ENCODE data around the gene CPSF4.

Gene CPSF4

DNA sequence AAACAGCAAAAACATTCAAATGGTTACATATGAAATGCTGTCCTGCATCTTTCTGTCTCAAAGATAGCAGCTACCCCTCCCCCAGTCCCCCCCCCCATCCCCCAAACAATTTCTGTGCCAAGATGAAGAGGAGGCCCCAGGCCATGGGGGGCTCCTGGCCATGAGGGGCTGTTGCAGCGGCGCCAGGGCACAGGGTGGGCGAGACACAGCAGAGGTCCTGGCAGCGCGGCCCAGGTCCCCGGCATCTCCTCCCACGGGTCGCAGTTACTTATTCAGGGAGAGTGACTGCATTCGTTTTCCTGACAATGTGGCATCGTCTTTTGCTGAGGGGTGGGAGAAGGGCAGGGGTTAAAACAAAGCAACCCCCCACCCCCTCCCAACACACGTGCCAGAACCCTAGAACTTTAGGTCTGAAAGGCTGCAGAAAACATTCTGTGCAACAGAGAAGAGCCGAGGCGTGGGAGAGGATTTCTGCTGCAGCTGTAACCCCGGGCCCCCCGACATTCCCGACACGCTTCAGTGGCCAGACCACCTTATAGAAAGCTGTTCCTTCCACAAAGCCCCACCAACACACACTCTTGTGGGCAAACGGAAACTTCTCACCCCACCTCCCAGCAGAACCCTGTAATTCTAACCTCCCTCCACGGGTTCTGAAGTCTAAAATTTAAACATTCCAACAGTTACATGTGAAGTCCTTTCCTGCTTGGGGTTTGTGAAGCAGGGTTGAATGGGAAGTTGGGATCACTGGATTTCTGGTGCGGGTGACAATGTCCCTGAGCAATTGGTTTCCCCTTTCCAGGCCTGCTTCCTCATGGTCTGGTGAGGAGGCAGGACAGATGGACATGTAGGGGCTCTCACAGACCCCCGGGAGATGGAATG, 42.1 kb upstream of the CPSF4 start:
- Histone ChIP-seq H3K36me3 (ENCODE audit: control insufficient read depth in 1 of 2, insufficient read depth in 2 of 2, low read length in 2 of 2) (peaks cover 52 to 80% of the 10 kb centered on the region in 2 donors), H3K4me3 (ENCODE audit: low read depth in 1 of 2, low read length in 2 of 2) (no peak overlapping the region), H3K27ac (ENCODE audit: low read depth, low read length) (no peak overlapping the region), H3K27me3 (ENCODE audit: control insufficient read depth in 1 of 2, insufficient read depth in 2 of 2, low read length in 2 of 2) (no peaks in the 10 kb centered on the region), H3K9me3 (ENCODE audit: control insufficient read depth in 1 of 2, low read length in 2 of 2) (no peaks in the 10 kb centered on the region), H3K9ac (ENCODE audit: low read depth in 1 of 2, low read length in 2 of 2) (no peak overlapping the region), H3K4me1 (ENCODE audit: control insufficient read depth in 1 of 2, insufficient read depth in 2 of 2, low read length in 2 of 2) (peaks cover 15 to 18% of the 10 kb centered on the region in 2 donors)

DNA sequence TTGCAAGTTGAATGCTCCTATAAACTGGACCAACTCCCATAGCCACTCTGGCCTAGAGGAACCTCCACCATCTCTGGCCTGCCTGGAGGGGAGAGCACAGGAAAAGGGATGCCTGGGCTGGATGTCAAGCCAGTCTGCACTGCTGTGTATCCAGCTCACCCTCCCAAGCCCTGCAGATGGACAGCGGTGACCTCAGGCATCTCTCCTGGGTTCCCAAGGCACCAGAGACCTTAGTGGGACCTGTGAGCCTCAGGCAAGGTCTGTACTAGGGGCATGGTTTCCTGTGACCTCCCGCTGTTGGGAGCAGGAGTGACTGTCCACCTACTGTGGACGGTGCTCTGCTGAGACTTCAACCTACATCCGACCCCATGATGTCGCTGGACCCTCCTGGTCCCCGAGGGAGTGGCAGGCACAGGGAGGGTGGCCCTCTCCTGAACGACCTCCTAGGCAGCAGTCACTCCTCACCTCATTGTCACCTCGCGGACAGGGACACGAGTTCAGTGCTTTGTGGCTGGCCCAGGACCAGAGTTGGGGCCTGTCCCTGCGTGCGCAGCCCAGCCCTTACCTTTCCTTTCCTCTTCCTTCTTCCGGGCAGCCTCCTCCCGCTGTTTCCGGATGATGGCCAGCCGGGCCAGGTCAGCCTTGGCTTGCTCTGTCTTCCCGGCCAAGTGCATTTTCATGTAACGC, 41.3 kb upstream of the CPSF4 start:
- Histone ChIP-seq H3K27me3 (ENCODE audit: control insufficient read depth in 1 of 2, insufficient read depth in 2 of 2, low read length in 2 of 2) (no peaks in the 10 kb centered on the region), H3K9ac (ENCODE audit: low read depth in 1 of 2, low read length in 2 of 2) (no peak overlapping the region), H3K4me1 (ENCODE audit: control insufficient read depth in 1 of 2, insufficient read depth in 2 of 2, low read length in 2 of 2) (peaks cover 8 to 11% of the 10 kb centered on the region in 2 donors), H3K36me3 (ENCODE audit: control insufficient read depth in 1 of 2, insufficient read depth in 2 of 2, low read length in 2 of 2) (peaks cover 52 to 83% of the 10 kb centered on the region in 2 donors), H3K27ac (ENCODE audit: low read depth, low read length) (no peak overlapping the region), H3K9me3 (ENCODE audit: control insufficient read depth in 1 of 2, low read length in 2 of 2) (no peaks in the 10 kb centered on the region), H3K4me3 (ENCODE audit: low read depth in 1 of 2, low read length in 2 of 2) (no peak overlapping the region)

DNA sequence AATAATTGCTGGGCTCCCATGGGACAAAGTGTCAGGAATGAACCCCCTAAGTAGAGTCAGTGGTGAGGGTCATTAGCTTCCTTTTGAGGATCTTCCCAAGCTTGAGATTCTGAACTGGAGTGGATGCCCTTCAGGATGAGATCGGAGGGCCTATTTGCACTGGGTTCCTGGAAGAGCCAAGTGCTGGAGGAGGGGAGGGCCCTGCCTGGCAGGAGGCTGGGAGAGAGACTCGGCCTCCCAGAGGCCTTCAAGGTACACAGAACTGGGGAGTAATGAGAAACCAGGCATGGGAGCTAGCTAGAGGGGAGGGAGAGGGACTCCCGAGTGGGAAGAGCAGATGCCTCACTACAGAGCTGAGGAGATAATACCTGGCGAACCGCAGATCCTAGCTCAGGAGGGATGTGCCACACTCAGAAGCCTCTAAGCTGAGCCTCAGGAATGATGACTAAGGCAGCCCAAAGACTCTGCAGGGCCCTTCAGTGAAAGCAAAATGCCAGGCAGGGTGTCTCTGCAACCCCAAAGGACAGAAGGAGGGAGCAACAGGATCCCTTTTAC, 39.8 kb upstream of the CPSF4 start:
- Histone ChIP-seq H3K4me1 (ENCODE audit: control insufficient read depth in 1 of 2, insufficient read depth in 2 of 2, low read length in 2 of 2) (peaks cover 0 to 1% of the 10 kb centered on the region in 2 donors), H3K36me3 (ENCODE audit: control insufficient read depth in 1 of 2, insufficient read depth in 2 of 2, low read length in 2 of 2) (peaks cover 52 to 91% of the 10 kb centered on the region in 2 donors), H3K27me3 (ENCODE audit: control insufficient read depth in 1 of 2, insufficient read depth in 2 of 2, low read length in 2 of 2) (no peaks in the 10 kb centered on the region), H3K9ac (ENCODE audit: low read depth in 1 of 2, low read length in 2 of 2) (no peak overlapping the region), H3K9me3 (ENCODE audit: control insufficient read depth in 1 of 2, low read length in 2 of 2) (no peaks in the 10 kb centered on the region), H3K4me3 (ENCODE audit: low read depth in 1 of 2, low read length in 2 of 2) (no peak overlapping the region), H3K27ac (ENCODE audit: low read depth, low read length) (no peak overlapping the region)

DNA sequence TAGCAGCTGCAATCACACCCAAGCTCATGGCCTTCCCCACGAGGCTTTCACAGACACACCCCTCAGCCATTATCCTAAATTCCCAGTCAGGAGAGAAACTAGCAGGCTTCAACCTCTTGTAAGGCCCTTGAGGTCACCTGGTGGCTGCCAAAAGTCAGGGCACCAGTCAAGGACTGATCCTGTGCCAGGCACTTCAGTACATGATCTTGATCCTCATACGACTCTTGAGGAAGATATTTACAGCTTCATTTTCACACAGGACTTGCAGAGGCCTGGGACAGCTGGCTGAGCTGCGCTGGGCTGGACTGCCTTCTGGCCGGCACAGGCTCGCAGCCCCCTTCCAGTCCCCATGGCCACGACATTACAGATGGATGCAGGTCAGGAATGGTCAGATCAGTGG, 39.1 kb upstream of the CPSF4 start:
- H3K4me3 ChIP-seq (ENCODE audit: low read depth in 1 of 2, low read length in 2 of 2): no peak overlapping the region
- H3K27ac ChIP-seq (ENCODE audit: low read depth, low read length): no peak overlapping the region
- H3K27me3 ChIP-seq (ENCODE audit: control insufficient read depth in 1 of 2, insufficient read depth in 2 of 2, low read length in 2 of 2): no peaks in the 10 kb centered on the region
- H3K9me3 ChIP-seq (ENCODE audit: control insufficient read depth in 1 of 2, low read length in 2 of 2): no peaks in the 10 kb centered on the region
- peaks cover 54 to 92% of the 10 kb centered on the region in 2 donors for H3K36me3 ChIP-seq (ENCODE audit: control insufficient read depth in 1 of 2, insufficient read depth in 2 of 2, low read length in 2 of 2)
- no peak overlapping the region for H3K9ac ChIP-seq (ENCODE audit: low read depth in 1 of 2, low read length in 2 of 2)
- no peaks in the 10 kb centered on the region for H3K4me1 ChIP-seq (ENCODE audit: control insufficient read depth in 1 of 2, insufficient read depth in 2 of 2, low read length in 2 of 2)

DNA sequence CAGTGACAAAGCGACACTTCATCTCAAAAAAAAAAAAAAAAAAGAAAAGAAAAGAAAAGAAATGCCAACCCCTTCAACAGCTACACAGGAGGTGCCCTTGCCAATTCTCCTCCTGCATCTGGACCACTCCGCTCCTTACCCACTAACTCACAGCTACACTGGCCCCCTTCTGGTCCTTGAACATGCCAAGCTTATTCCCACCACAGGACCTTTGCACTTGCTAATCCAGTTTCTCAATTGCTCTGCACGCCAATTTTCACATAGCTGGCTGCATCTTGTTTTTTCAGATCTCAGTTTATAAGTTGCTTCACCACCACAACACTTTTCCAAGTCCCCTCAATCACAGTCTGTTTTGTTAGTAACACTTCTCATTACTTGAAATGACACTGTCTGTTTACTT, 35.9 kb upstream of the CPSF4 start:
- H3K9ac ChIP-seq (ENCODE audit: low read depth in 1 of 2, low read length in 2 of 2): no peak overlapping the region
- peaks cover 16 to 18% of the 10 kb centered on the region in 2 donors for H3K4me1 ChIP-seq (ENCODE audit: control insufficient read depth in 1 of 2, insufficient read depth in 2 of 2, low read length in 2 of 2)
- H3K4me3 ChIP-seq (ENCODE audit: low read depth in 1 of 2, low read length in 2 of 2): no peak overlapping the region
- no peaks in the 10 kb centered on the region for H3K27me3 ChIP-seq (ENCODE audit: control insufficient read depth in 1 of 2, insufficient read depth in 2 of 2, low read length in 2 of 2)
- H3K36me3 ChIP-seq (ENCODE audit: control insufficient read depth in 1 of 2, insufficient read depth in 2 of 2, low read length in 2 of 2): peaks cover 31 to 64% of the 10 kb centered on the region in 2 donors
- no peaks in the 10 kb centered on the region for H3K9me3 ChIP-seq (ENCODE audit: control insufficient read depth in 1 of 2, low read length in 2 of 2)
- H3K27ac ChIP-seq (ENCODE audit: low read depth, low read length): no peak overlapping the region

DNA sequence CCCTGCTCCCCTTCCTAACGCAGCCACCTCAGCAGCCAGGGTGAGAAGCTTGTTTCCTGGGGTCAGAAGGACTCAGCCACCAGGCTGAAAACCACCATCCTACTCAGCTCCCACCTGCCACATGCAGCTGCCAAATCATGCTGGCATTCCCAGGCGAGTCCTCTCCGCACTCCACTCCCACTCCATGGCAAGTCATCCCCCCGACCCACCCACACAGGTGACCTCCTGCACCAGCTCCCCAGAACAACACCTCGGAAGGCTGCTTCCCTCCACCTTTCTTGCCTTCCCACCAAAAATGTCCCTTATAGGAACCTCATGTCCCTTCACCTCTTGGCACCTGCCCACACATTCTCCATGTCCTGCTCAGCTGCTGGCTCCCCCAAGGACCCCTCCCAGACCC, 35.0 kb upstream of the CPSF4 start:
- H3K4me1 ChIP-seq (ENCODE audit: control insufficient read depth in 1 of 2, insufficient read depth in 2 of 2, low read length in 2 of 2): peaks cover 16 to 19% of the 10 kb centered on the region in 2 donors
- no peaks in the 10 kb centered on the region for H3K9me3 ChIP-seq (ENCODE audit: control insufficient read depth in 1 of 2, low read length in 2 of 2)
- no peaks in the 10 kb centered on the region for H3K27me3 ChIP-seq (ENCODE audit: control insufficient read depth in 1 of 2, insufficient read depth in 2 of 2, low read length in 2 of 2)
- H3K4me3 ChIP-seq (ENCODE audit: low read depth in 1 of 2, low read length in 2 of 2): no peak overlapping the region
- H3K27ac ChIP-seq (ENCODE audit: low read depth, low read length): no peak overlapping the region
- H3K36me3 ChIP-seq (ENCODE audit: control insufficient read depth in 1 of 2, insufficient read depth in 2 of 2, low read length in 2 of 2): peaks cover 26 to 55% of the 10 kb centered on the region in 2 donors
- no peak overlapping the region for H3K9ac ChIP-seq (ENCODE audit: low read depth in 1 of 2, low read length in 2 of 2)

DNA sequence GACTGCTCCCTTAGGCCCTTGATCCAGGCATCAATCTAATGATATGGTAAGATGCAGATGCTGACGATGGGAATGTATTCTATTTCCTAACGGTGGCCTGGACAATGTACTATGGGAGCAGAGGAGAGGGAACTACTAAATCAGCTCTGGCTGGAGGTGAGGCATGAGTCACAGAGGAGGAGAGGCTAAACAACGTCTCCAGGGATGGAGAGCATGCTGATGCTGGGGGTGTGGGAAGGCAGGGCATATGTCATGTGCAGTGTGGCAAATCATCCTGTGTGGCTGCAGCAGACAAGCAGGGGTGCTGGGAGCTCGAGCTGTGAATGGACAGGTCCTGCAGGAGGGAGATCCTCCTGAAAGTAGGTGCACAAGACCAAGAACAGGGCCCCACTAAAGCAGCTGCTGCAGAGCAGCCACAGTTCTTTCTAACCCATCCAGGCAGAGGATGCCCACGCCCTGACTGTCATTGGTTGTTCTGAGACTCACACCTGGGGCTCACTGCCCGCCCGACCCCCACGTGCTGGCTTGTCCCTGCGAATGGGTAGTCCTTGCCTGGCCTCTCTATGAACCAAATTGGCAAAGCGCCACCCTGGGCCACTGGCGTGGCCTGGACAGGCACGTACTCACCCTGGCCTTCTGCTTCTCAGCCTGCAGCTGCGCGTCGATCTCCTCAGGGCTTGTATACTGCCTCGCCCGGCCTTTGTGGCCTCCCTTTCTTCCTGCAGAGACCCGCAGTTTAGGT, 34.3 kb upstream of the CPSF4 start:
- no peak overlapping the region for H3K4me3 ChIP-seq (ENCODE audit: low read depth in 1 of 2, low read length in 2 of 2)
- no peak overlapping the region for H3K27ac ChIP-seq (ENCODE audit: low read depth, low read length)
- H3K27me3 ChIP-seq (ENCODE audit: control insufficient read depth in 1 of 2, insufficient read depth in 2 of 2, low read length in 2 of 2): no peaks in the 10 kb centered on the region
- H3K36me3 ChIP-seq (ENCODE audit: control insufficient read depth in 1 of 2, insufficient read depth in 2 of 2, low read length in 2 of 2): peaks cover 26 to 49% of the 10 kb centered on the region in 2 donors
- peaks cover 16 to 20% of the 10 kb centered on the region in 2 donors for H3K4me1 ChIP-seq (ENCODE audit: control insufficient read depth in 1 of 2, insufficient read depth in 2 of 2, low read length in 2 of 2)
- H3K9ac ChIP-seq (ENCODE audit: low read depth in 1 of 2, low read length in 2 of 2): no peak overlapping the region
- no peaks in the 10 kb centered on the region for H3K9me3 ChIP-seq (ENCODE audit: control insufficient read depth in 1 of 2, low read length in 2 of 2)

DNA sequence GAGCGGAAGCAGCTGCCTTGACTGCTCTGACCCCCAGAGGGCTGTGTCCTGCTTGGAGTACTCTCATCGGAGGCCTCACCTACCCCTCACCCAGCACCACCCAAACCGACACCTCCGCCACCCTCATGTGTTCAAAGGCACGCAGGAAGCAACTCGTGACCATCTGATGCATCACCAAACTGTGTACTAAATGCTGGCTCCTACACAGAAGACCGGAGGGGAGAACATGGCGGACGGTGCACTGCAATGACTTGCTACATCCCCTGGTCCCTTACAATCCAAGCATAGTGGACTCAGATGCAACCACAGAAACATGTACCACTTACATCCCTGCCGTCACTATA, 33.8 kb upstream of the CPSF4 start:
- no peaks in the 10 kb centered on the region for H3K27me3 ChIP-seq (ENCODE audit: control insufficient read depth in 1 of 2, insufficient read depth in 2 of 2, low read length in 2 of 2)
- no peak overlapping the region for H3K9ac ChIP-seq (ENCODE audit: low read depth in 1 of 2, low read length in 2 of 2)
- H3K9me3 ChIP-seq (ENCODE audit: control insufficient read depth in 1 of 2, low read length in 2 of 2): no peaks in the 10 kb centered on the region
- H3K36me3 ChIP-seq (ENCODE audit: control insufficient read depth in 1 of 2, insufficient read depth in 2 of 2, low read length in 2 of 2): peaks cover 21 to 44% of the 10 kb centered on the region in 2 donors
- no peak overlapping the region for H3K4me3 ChIP-seq (ENCODE audit: low read depth in 1 of 2, low read length in 2 of 2)
- no peak overlapping the region for H3K27ac ChIP-seq (ENCODE audit: low read depth, low read length)
- H3K4me1 ChIP-seq (ENCODE audit: control insufficient read depth in 1 of 2, insufficient read depth in 2 of 2, low read length in 2 of 2): peaks cover 20 to 26% of the 10 kb centered on the region in 2 donors

DNA sequence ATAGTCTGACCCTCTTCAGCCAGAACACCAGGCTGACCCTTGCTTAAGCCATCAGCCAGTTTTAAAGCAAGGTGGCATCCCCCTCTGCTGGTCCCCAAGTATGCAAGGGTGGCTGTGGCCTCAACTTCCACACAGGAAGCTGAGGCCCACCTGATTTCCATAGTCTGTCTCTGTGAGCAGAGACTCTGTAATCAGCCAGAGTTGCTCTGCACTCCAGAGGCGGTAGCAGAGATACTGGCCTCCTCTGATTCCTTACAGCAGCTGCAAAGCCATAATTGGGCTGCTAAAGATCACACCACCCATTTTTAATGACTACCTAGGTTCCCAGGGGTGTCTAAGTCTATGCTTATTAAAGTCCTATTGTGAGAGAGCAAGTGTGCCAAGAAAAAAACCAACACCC, 32.2 kb upstream of the CPSF4 start:
- no peak overlapping the region for H3K27ac ChIP-seq (ENCODE audit: low read depth, low read length)
- peak overlapping the region; percentile 38 to 94 for H3K9ac ChIP-seq (ENCODE audit: low read depth in 1 of 2, low read length in 2 of 2)
- H3K4me3 ChIP-seq (ENCODE audit: low read depth in 1 of 2, low read length in 2 of 2): peak overlapping the region; percentile 28 to 96

More for the DNA sequence above, 32.2 kb upstream of the CPSF4 start:
- Histone ChIP-seq H3K27me3 (ENCODE audit: control insufficient read depth in 1 of 2, insufficient read depth in 2 of 2, low read length in 2 of 2) (no peaks in the 10 kb centered on the region), H3K9me3 (ENCODE audit: control insufficient read depth in 1 of 2, low read length in 2 of 2) (no peaks in the 10 kb centered on the region), H3K4me1 (ENCODE audit: control insufficient read depth in 1 of 2, insufficient read depth in 2 of 2, low read length in 2 of 2) (peaks cover 27 to 34% of the 10 kb centered on the region in 2 donors), H3K36me3 (ENCODE audit: control insufficient read depth in 1 of 2, insufficient read depth in 2 of 2, low read length in 2 of 2) (peaks cover 10 to 41% of the 10 kb centered on the region in 2 donors)

Measured in duodenal mucosa (tissue), 2 donors.